Left lung (tissue), 10 donors: Measurements from ENCODE around the gene ELAVL1. TPM values are rescaled to one million over a fixed set of nuclear protein-coding genes. Genes with fewer than 3 reads are reported as not detected.

Experiments
- ATAC-seq: fragments of 200-7000 bp; cut with Tn5 transposase; one replicate; pipeline ENCODE4 v1.9.1; 2020; ENCODE audit warnings: moderate library complexity
- DNase-seq, 4 donors: peaks; one replicate each; pipeline ENCODE4 v3.0.0-alpha.2; 2013 to 2020
- H3K27ac ChIP-seq, 2 donors: fragments of 200-600 bp; sonication (generic) in 1 of 2; one replicate each; pipeline versions ENCODE4 v1.5.0 to v1.8.0; 2020 to 2021
- H3K27me3 ChIP-seq, 2 donors: fragments of 200-600 bp; sonication (generic) in 1 of 2; one replicate each; pipeline versions ENCODE4 v1.5.0 to v1.8.0; 2020 to 2021
- H3K36me3 ChIP-seq, 2 donors: fragments of 200-600 bp; sonication (generic) in 1 of 2; one replicate each; pipeline versions ENCODE4 v1.5.0 to v1.8.0; 2020 to 2021
- H3K4me1 ChIP-seq, 2 donors: fragments of 200-600 bp; one replicate each; pipeline ENCODE4 v1.8.0; 2021
- H3K4me3 ChIP-seq, 2 donors: fragments of 200-600 bp; sonication (generic) in 1 of 2; one replicate each; pipeline versions ENCODE4 v1.5.0 to v1.8.0; 2020 to 2021; ENCODE audit warnings: mild to moderate bottlenecking in 1 of 2
- H3K9me3 ChIP-seq, 2 donors: fragments of 200-600 bp; sonication (generic) in 1 of 2; one replicate each; pipeline versions ENCODE4 v1.5.0 to v1.8.0; 2020 to 2021
- intact Hi-C, 2 donors: fragments of 100-400 bp; cut with DNase I; formaldehyde crosslinking; loops; one replicate each; pipeline versions ENCODE4 v1.11.2 to v1.14.2; 2022
- polyA plus RNA-seq, 6 donors: library from polyadenylated mRNA; unstranded; fragments of 120-200 nt; gene quantifications; one replicate each; pipeline ENCODE4 v1.2.1, GENCODE V29; 2013; ENCODE audit not compliant: insufficient read length in 6 of 6
- total RNA-seq, 2 donors: library from RNA; stranded (reverse); fragmentation: NEBNext Ultra II Directional; extraction: Animal tissue kit (Norgen Biotek cat#: 25700); gene quantifications; one replicate each; pipeline ENCODE4 v1.2.1, GENCODE V29; 2021
- TF ChIP-seq, protein P1 (sequence below), 2 donors: fragments of 200-600 bp; sonication (generic) in 1 of 2; IDR thresholded peaks; one replicate each; pipeline versions ENCODE4 v1.5.0 to v1.8.0; 2021; ENCODE audit warnings: antibody characterized with exemption in 2 of 2
- donor health status: DM: no; HTN: yes; CAD: no.
- donor health status: DM: no; HTN: no; CAD: no.

ELAVL1 gene
- total and polyA plus RNA-seq, 8 donors: 64.3 to 76.0 (median 71.2) TPM

DNA sequence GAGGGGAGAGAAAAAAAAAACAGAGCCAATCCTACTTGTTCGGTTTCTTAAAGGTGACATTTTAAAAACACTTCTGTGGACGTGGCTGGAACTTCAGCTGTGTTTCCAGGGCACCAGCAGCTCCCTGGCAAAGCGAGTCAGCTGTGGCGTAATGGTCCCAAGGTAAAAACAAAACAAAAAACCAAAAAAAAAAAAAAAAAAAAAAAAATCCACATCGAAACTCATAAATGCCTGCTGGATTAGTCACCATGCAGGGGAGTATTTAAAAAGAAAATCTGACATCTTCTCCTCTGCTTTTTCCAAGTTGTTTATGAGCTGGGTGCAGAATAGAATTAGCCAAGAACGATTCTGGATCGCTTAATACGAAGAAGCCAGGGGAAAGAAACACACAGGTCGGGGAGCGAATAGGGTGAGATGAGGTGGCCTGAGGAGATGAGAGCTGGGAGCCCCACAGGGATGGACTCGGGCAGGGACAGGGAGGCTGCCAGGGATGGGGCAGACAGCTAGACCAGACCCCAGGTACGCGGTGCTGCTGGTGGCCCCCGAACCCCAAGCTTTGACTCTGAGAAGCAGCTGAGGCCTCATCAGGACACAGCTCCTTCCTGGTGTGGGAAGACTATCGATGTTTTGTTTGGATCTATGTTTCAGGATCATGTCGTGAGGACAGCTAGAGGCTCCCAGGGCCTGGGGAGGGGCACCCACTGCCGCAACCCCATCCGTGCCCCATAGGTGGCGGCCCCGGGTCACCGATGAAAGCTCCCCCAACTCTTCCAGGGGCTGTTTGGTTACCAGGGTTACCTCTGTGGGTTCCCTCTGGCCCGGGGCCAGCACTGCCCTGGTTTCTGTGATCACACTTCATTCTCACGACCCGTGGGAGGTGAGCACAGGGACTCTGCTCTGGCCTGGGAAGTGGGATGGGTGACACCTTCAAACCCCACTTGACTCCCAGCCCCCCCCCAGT, 76.4 kb downstream of the ELAVL1 start:
- Histone ChIP-seq H3K9me3 (no peaks in the 10 kb centered on the region), H3K4me3 (no peak overlapping the region), H3K4me1 (peaks cover 5 to 23% of the 10 kb centered on the region in 2 donors), H3K27me3 (peaks cover 0 to 15% of the 10 kb centered on the region in 2 donors), H3K36me3 (peaks cover 0 to 54% of the 10 kb centered on the region in 2 donors), H3K27ac (peak overlapping the region; percentile 3 to 79)
- DNase-seq: peak in 2 of 4 donors; percentile 42 to 77
- TF ChIP-seq, protein P1, sequence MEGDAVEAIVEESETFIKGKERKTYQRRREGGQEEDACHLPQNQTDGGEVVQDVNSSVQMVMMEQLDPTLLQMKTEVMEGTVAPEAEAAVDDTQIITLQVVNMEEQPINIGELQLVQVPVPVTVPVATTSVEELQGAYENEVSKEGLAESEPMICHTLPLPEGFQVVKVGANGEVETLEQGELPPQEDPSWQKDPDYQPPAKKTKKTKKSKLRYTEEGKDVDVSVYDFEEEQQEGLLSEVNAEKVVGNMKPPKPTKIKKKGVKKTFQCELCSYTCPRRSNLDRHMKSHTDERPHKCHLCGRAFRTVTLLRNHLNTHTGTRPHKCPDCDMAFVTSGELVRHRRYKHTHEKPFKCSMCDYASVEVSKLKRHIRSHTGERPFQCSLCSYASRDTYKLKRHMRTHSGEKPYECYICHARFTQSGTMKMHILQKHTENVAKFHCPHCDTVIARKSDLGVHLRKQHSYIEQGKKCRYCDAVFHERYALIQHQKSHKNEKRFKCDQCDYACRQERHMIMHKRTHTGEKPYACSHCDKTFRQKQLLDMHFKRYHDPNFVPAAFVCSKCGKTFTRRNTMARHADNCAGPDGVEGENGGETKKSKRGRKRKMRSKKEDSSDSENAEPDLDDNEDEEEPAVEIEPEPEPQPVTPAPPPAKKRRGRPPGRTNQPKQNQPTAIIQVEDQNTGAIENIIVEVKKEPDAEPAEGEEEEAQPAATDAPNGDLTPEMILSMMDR (IDR thresholded peaks at IDR 0.05): peak in 1 of 2 donors; percentile 12
- no peak for ATAC-seq
- intact Hi-C loops: no loop called here

DNA sequence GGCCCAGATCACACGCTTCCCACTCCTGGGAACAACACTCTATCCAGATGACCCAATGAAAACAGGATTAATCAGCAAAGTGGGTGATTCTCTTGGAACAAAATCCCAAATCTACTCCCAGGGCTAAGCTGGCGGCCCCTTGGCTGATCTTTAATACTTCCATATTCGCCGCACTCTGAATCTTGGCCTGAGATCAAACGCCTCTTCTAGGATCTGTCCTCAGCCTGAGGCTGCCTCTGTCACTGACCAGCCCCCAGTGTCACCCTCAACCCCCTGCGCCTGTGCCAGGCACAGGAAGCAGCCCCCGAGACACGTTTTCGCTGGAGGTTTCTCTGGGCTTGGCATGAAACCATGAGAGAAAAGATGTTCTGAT, 77.1 kb downstream of the ELAVL1 start:
- Histone ChIP-seq H3K4me1 (peaks cover 5 to 23% of the 10 kb centered on the region in 2 donors), H3K9me3 (no peaks in the 10 kb centered on the region), H3K27me3 (peaks cover 0 to 15% of the 10 kb centered on the region in 2 donors), H3K4me3 (no peak overlapping the region), H3K27ac (peak overlapping the region; percentile 3 to 79), H3K36me3 (peaks cover 0 to 49% of the 10 kb centered on the region in 2 donors)
- TF ChIP-seq, protein P1 (IDR thresholded peaks at IDR 0.05): no peak
- intact Hi-C loops: no loop called here
- no peak for DNase-seq
- ATAC-seq: no peak

DNA sequence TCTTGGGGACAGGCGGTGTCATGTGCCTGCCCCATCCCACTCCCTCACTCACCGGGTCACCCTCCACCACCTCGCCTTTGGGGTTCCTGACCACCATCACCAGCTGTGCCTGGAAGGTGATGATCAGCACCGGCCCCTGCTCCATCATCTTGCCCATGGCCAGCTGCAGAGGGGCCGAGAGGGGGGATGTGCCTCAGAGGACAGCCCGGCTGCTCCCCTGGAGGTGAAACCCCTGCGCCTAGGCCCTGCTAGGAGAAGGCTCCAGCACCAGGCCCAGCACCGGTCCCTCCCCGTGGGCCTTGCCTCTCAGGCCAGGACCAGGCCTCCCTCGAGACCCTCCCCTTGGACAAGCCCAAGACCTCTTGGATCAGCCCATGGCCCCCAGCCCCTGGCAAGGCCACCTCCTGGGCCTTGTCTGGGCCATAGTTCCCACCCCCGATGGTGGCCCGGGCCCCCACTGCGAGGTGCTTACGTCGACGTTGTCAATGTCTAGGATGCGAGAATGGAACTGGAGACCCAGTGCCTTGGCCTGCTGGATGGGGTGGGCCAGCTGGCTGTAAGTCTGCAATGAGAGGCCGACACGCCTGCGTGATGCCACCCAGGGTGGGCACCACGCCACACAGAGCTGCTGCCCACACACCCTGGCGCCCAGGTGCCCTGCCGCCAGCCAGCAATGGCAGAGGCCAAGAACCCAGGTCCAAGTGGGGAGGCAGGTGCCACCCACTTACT, 77.7 kb downstream of the ELAVL1 start:
- Histone ChIP-seq H3K36me3 (peaks cover 0 to 49% of the 10 kb centered on the region in 2 donors), H3K9me3 (no peaks in the 10 kb centered on the region), H3K4me3 (no peak overlapping the region), H3K27ac (peak overlapping the region; percentile 3 to 79), H3K4me1 (peaks cover 5 to 23% of the 10 kb centered on the region in 2 donors), H3K27me3 (peaks cover 0 to 15% of the 10 kb centered on the region in 2 donors)
- intact Hi-C loops: no loop called here
- DNase-seq (peak in 1 of 4 donors; percentile 64), ATAC-seq (no peak)
- TF ChIP-seq, protein P1 (IDR thresholded peaks at IDR 0.05): no peak

DNA sequence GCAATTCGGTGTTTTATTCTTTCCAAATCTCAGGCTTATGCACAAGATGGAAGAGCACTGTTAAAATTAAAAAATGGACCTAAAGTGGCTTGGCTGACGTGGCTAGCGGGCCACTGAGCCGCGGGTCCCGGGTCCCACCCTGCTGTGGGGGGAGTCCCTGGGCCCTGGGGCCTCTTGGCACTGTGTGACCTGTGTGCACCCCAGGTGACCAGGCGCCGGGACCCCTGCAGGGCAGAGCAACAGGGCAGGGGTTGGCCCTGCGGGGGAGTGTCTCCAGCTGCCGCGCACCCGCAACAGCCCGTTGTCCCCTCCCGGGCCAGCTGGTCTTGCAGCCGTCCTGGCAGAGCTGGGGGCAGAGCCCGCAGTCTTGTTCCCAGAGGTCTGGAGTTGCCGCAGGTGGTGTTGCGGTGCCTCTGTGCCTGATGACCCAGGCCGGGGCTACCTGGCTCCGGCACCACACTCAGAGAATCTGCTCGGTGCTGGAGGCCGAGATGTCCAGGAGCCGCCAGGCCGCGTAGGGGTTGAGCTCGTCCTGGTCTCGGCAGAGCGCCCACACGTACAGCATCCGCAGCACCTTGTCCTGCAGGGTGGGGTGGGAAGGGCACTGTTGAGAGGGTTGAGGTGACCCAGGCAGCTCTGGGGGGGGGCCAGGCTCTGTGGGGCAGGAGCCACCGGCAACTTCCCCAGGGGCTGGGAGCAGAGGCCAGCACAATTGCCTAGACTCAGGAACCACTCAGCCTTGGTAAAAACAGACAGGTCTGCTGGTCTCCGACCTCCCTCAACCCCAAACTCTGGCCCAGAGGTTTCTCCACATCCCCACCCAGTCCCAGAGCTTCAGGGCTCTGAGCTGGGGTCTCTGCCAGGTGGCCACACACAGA, 78.5 kb downstream of the ELAVL1 start:
- no peak overlapping the region for H3K4me3 ChIP-seq
- no peak overlapping the region for H3K27ac ChIP-seq
- peaks cover 0 to 15% of the 10 kb centered on the region in 2 donors for H3K27me3 ChIP-seq
- intact Hi-C loops: no loop called here
- TF ChIP-seq, protein P1 (IDR thresholded peaks at IDR 0.05): no peak
- DNase-seq (peak in 1 of 4 donors; percentile 80), ATAC-seq (no peak)
- H3K4me1 ChIP-seq: peaks cover 5 to 26% of the 10 kb centered on the region in 2 donors
- H3K9me3 ChIP-seq: no peaks in the 10 kb centered on the region
- H3K36me3 ChIP-seq: peaks cover 0 to 49% of the 10 kb centered on the region in 2 donors
